H1 (cell line): ENCODE results near the gene TNFAIP8L3. TPM values are rescaled to one million over a fixed set of nuclear protein-coding genes. Genes with fewer than 3 reads are reported as not detected.

ENCODE experiments used
- CTCF ChIA-PET: fragments of 300-600 bp; sonication (Branson Sonifier 250); formaldehyde crosslinking; loops from one replicate; lab custom pipeline; 2021; ENCODE audit not compliant: partially characterized antibody; lab: Charles Lee
- POLR2A ChIA-PET: fragments of 300-600 bp; sonication (Branson Sonifier 250); formaldehyde crosslinking; loops from one replicate; lab custom pipeline; 2021; ENCODE audit warnings: inconsistent platforms; ENCODE audit not compliant: partially characterized antibody; lab: Charles Lee
- DNase-seq, 2 experiments: peaks; one replicate each; pipeline versions ENCODE4 v3.0.0 to v3.0.0-alpha.2; 2010 to 2022; ENCODE audit warnings: low spot score in 2 of 2, low read depth in 1 of 2, mixed read lengths in 1 of 2
- FAIRE-seq: peaks from 2 replicates; lab custom pipeline; 2011; peaks lifted over from hg19 to GRCh38; lab: Jason Lieb, UNC
- H2AFZ ChIP-seq: 2 replicates; pipeline ENCODE4 v1.8.1; 2012; ENCODE audit warnings: low read length, inconsistent platforms
- H2AK5ac ChIP-seq: 2 replicates; pipeline ENCODE4 v1.6.1; 2013; ENCODE audit warnings: low read depth, low read length
- H2BK120ac ChIP-seq: replicated peaks from 2 replicates; pipeline ENCODE3; 2013; ENCODE audit warnings: low read depth, low read length, inconsistent platforms
- H2BK12ac ChIP-seq: 2 replicates; pipeline ENCODE4 v1.6.1; 2013; ENCODE audit warnings: low read depth, low read length
- H2BK15ac ChIP-seq: 2 replicates; pipeline ENCODE4 v1.6.1; 2013; ENCODE audit warnings: low read length
- H2BK20ac ChIP-seq: 2 replicates; pipeline ENCODE4 v1.6.1; 2013; ENCODE audit warnings: low read length
- H2BK5ac ChIP-seq: 2 replicates; pipeline ENCODE4 v1.6.1; 2013; ENCODE audit warnings: low read depth, low read length
- H3K14ac ChIP-seq: 2 replicates; pipeline ENCODE4 v1.6.1; 2013; ENCODE audit warnings: inconsistent platforms; ENCODE audit not compliant: insufficient read length
- H3K18ac ChIP-seq: 2 replicates; pipeline ENCODE4 v1.6.1; 2013; ENCODE audit warnings: low read length; ENCODE audit errors: extremely low read depth
- H3K23ac ChIP-seq: 2 replicates; pipeline ENCODE4 v1.6.1; 2013; ENCODE audit warnings: inconsistent platforms; ENCODE audit not compliant: insufficient read length
- H3K23me2 ChIP-seq: 2 replicates; pipeline ENCODE4 v1.6.1; 2013; ENCODE audit warnings: low read depth, low read length
- H3K27ac ChIP-seq: 2 replicates; pipeline ENCODE4 v1.6.1; 2011; ENCODE audit warnings: low read depth, low read length, inconsistent platforms
- H3K27me3 ChIP-seq, 4 experiments: replicated peaks in 1 of 4; 1 replicate in 1 of 4; 2 replicates in 3 of 4; pipeline versions ENCODE4 v1.6.1 to v1.8.1; 2011 to 2013; ENCODE audit warnings: low read length in 3 of 4, mild to moderate bottlenecking in 3 of 4, inconsistent platforms in 2 of 4, mixed read lengths in 2 of 4, moderate library complexity in 1 of 4; ENCODE audit not compliant: control insufficient read depth in 3 of 4, insufficient read depth in 3 of 4; ENCODE audit errors: extremely low read depth in 1 of 4
- H3K36me3 ChIP-seq, 4 experiments: 2 replicates each; pipeline versions ENCODE4 v1.6.1 to v1.8.1; 2011 to 2013; ENCODE audit warnings: mild to moderate bottlenecking in 4 of 4, low read length in 3 of 4, moderate library complexity in 2 of 4, control low read depth in 1 of 4, inconsistent platforms in 1 of 4; ENCODE audit not compliant: insufficient read depth in 4 of 4, control insufficient read depth in 2 of 4
- H3K4ac ChIP-seq: replicated peaks from 2 replicates; pipeline ENCODE3; 2013; ENCODE audit warnings: low read length, low read depth, mixed read lengths, inconsistent platforms; ENCODE audit not compliant: insufficient read length
- H3K4me1 ChIP-seq, 4 experiments: replicated peaks in 1 of 4; 1 replicate in 1 of 4; 2 replicates in 3 of 4; pipeline versions ENCODE4 v1.6.1 to v1.8.1; 2011 to 2013; ENCODE audit warnings: low read length in 3 of 4, inconsistent platforms in 2 of 4, mixed read lengths in 1 of 4; ENCODE audit not compliant: insufficient read depth in 4 of 4, control insufficient read depth in 3 of 4
- H3K4me2 ChIP-seq, 2 experiments: 2 replicates each; pipeline versions ENCODE4 v1.6.1 to v1.8.1; 2011 to 2013; ENCODE audit warnings: low read depth in 2 of 2, low read length in 2 of 2, control low read depth in 1 of 2, inconsistent platforms in 1 of 2, mild to moderate bottlenecking in 1 of 2; ENCODE audit not compliant: insufficient read depth in 1 of 2
- H3K4me3 ChIP-seq, 4 experiments: fragments of 200-600, 300-600 bp in 1 of 4; sonication (generic), shearing (Covaris generic), sonication (Bioruptor Twin) in 1 of 4; 2 replicates each; pipeline versions ENCODE4 v1.5.1 to v1.8.1; 2011 to 2016; ENCODE audit warnings: low read length in 4 of 4, low read depth in 3 of 4, control low read depth in 2 of 4, inconsistent platforms in 2 of 4, mild to moderate bottlenecking in 2 of 4, mixed read lengths in 1 of 4, moderate library complexity in 1 of 4; ENCODE audit not compliant: insufficient read depth in 2 of 4; ENCODE audit errors: extremely low read depth in 1 of 4
- H3K56ac ChIP-seq: replicated peaks from 2 replicates; pipeline ENCODE3; 2013; ENCODE audit warnings: low read depth, mild to moderate bottlenecking, mixed read lengths, low read length, inconsistent platforms; ENCODE audit not compliant: insufficient read length
- H3K79me1 ChIP-seq: 2 replicates; pipeline ENCODE4 v1.6.1; 2013; ENCODE audit warnings: low read depth, low read length, control low read depth
- H3K79me2 ChIP-seq, 2 experiments: 2 replicates each; pipeline versions ENCODE4 v1.6.1 to v1.8.1; 2012 to 2013; ENCODE audit warnings: low read length in 2 of 2, mild to moderate bottlenecking in 2 of 2, inconsistent platforms in 1 of 2; ENCODE audit not compliant: insufficient read depth in 2 of 2, control insufficient read depth in 1 of 2
- H3K9ac ChIP-seq, 4 experiments: replicated peaks in 1 of 4; 1 replicate in 1 of 4; 2 replicates in 3 of 4; pipeline versions ENCODE4 v1.6.1 to v1.8.1; 2011 to 2013; ENCODE audit warnings: low read depth in 3 of 4, low read length in 3 of 4, control low read depth in 2 of 4, mild to moderate bottlenecking in 2 of 4, moderate library complexity in 2 of 4, inconsistent platforms in 1 of 4; ENCODE audit errors: extremely low read depth in 1 of 4
- H3K9me3 ChIP-seq, 2 experiments: 2 replicates each; pipeline versions ENCODE4 v1.6.1 to v1.8.1; 2012 to 2013; ENCODE audit warnings: mild to moderate bottlenecking in 2 of 2, moderate library complexity in 2 of 2, control low read depth in 1 of 2, inconsistent platforms in 1 of 2, low read depth in 1 of 2, low read length in 1 of 2, mixed read lengths in 1 of 2; ENCODE audit not compliant: insufficient read depth in 2 of 2
- H4K20me1 ChIP-seq, 2 experiments: replicated peaks in 1 of 2; 2 replicates each; pipeline versions ENCODE3 to v1.8.1; 2011 to 2013; ENCODE audit warnings: inconsistent platforms in 2 of 2, low read length in 2 of 2, mild to moderate bottlenecking in 1 of 2; ENCODE audit not compliant: insufficient read depth in 2 of 2, control insufficient read depth in 1 of 2
- H4K5ac ChIP-seq: 2 replicates; pipeline ENCODE4 v1.6.1; 2013; ENCODE audit warnings: low read length, low read depth, mixed read lengths, inconsistent platforms; ENCODE audit not compliant: insufficient read length
- H4K8ac ChIP-seq: 2 replicates; pipeline ENCODE4 v1.8.0; 2013; ENCODE audit warnings: mild to moderate bottlenecking, moderate library complexity, low read length, inconsistent platforms; ENCODE audit not compliant: insufficient read depth; ENCODE audit errors: extremely low read depth
- H4K91ac ChIP-seq: replicated peaks from 2 replicates; pipeline ENCODE3; 2013; ENCODE audit warnings: low read length, mixed read lengths, inconsistent platforms; ENCODE audit not compliant: insufficient read length
- CEBPB ChIP-seq: IDR thresholded peaks from 2 replicates; pipeline ENCODE4 v1.6.1; 2012; ENCODE audit warnings: low read depth, low read length
- MAFK ChIP-seq: IDR thresholded peaks from 2 replicates; pipeline ENCODE4 v1.6.1; 2012; ENCODE audit warnings: low read depth, mild to moderate bottlenecking, improper control_type of control experiment, low read length
- MAX ChIP-seq: IDR thresholded peaks from 2 replicates; pipeline ENCODE4 v1.6.1; 2012; ENCODE audit warnings: inconsistent platforms
- POU5F1 ChIP-seq: IDR thresholded peaks from 2 replicates; pipeline ENCODE4 v1.6.1; 2011; ENCODE audit warnings: low read depth, mild to moderate bottlenecking, low read length, moderate library complexity
- RFX5 ChIP-seq: IDR thresholded peaks from 2 replicates; pipeline ENCODE4 v1.6.1; 2011; ENCODE audit warnings: low read depth, low read length, improper control_type of control experiment, borderline replicate concordance
- TAF1 ChIP-seq: IDR thresholded peaks from 2 replicates; pipeline ENCODE4 v1.6.1; 2011; ENCODE audit warnings: mild to moderate bottlenecking, low read depth, low read length
- TEAD4 ChIP-seq: IDR thresholded peaks from 2 replicates; pipeline ENCODE4 v1.6.1; 2012; ENCODE audit warnings: low read depth, low read length, inconsistent platforms, mixed read lengths
- WGBS, 2 experiments: shearing (Covaris generic) in 1 of 2; methylation state at CpG; one replicate each; pipeline versions ENCODE4 v1.1.6 to v1.1.7; 2013 to 2015; ENCODE audit warnings: low lambda C conversion rate in 2 of 2, mixed read lengths in 2 of 2, inconsistent platforms in 1 of 2, low coverage in 1 of 2, missing lambda C conversion rate in 1 of 2; ENCODE audit not compliant: insufficient replicate concordance in 2 of 2, insufficient coverage in 1 of 2, insufficient read length in 1 of 2; ENCODE audit errors: extremely low coverage in 1 of 2, missing lambda C conversion rate in 1 of 2; 5-methylcytosine and 5-hydroxymethylcytosine counted together
- polyA plus RNA-seq, 7 experiments: library from polyadenylated mRNA; depleted of rRNA in 3 of 7; stranded (reverse) in 5 of 7; unstranded in 2 of 7; fragments of >200 nt in 5 of 7; fragments of 200-250 nt in 2 of 7; gene quantifications; 1 replicate in 5 of 7; 2 replicates in 1 of 7; 4 replicates in 1 of 7; pipeline versions ENCODE4 v1.2.1 to v1.2.3, GENCODE V29; 2011 to 2013; ENCODE audit warnings: missing spikeins in 2 of 7, mixed read lengths in 2 of 7
- total RNA-seq: library from RNA; stranded (reverse); fragmentation: NEBNext Ultra II Directional; extraction: Animal tissue kit (Norgen Biotek cat#: 25700); gene quantifications from 2 replicates; pipeline ENCODE4 v1.2.1, GENCODE V29; 2021

TNFAIP8L3 gene
- total and polyA plus RNA-seq, 2 of the 8 experiments (the other 6 are each of a cell fraction or from before 2014, with no cell fraction given): 0.23 to 0.67 TPM

- H2AFZ ChIP-seq: no peak overlapping the region
- H3K18ac ChIP-seq: no peak overlapping the region
- POLR2A ChIA-PET: no interaction called here
- no peak overlapping the region for H2BK20ac ChIP-seq
- H4K8ac ChIP-seq: no peak overlapping the region
- no peak overlapping the region for H2BK120ac ChIP-seq
- H2AK5ac ChIP-seq: no peak overlapping the region
- H3K4me2 ChIP-seq: no peak overlapping the region
- no peaks in the 10 kb centered on the region for H3K9me3 ChIP-seq
- H3K79me1 ChIP-seq: no peaks in the 10 kb centered on the region
- H3K27me3 ChIP-seq: no peaks in the 10 kb centered on the region
- TF ChIP-seq MAFK (no peak), CEBPB (no peak), TEAD4 (no peak), MAX (no peak), RFX5 (no peak), TAF1 (no peak), POU5F1 (no peak)
- CTCF ChIA-PET: interaction anchor here (0.6 kb wide), 1 partner anchor 97 kb away, joined by 4 read pairs; no protein-coding TSS in a partner anchor
- no peak overlapping the region for H2BK12ac ChIP-seq
- H3K4me3 ChIP-seq: no peak overlapping the region
- no peak overlapping the region for H2BK5ac ChIP-seq
- H4K91ac ChIP-seq: no peak overlapping the region
- no peak for DNase-seq
- no peak overlapping the region for H3K27ac ChIP-seq
- H4K20me1 ChIP-seq: no peaks in the 10 kb centered on the region
- no peaks in the 10 kb centered on the region for H3K4me1 ChIP-seq
- H3K14ac ChIP-seq: no peak overlapping the region
- no peak overlapping the region for H3K4ac ChIP-seq
- no peaks in the 10 kb centered on the region for H3K36me3 ChIP-seq
- H4K5ac ChIP-seq: no peak overlapping the region
- no peak overlapping the region for H3K23ac ChIP-seq
- no peaks in the 10 kb centered on the region for H3K23me2 ChIP-seq
- H3K56ac ChIP-seq: no peak overlapping the region
- FAIRE-seq: no peak
- H3K79me2 ChIP-seq: no peaks in the 10 kb centered on the region
- H2BK15ac ChIP-seq: no peak overlapping the region
- no peak overlapping the region for H3K9ac ChIP-seq
- 84% methylated on average over 1 of the region's 1 CpG; no CpG with 5 or more reads in 1 of the 2 experiments for WGBS, 2 experiments
Measured at GRCh38 chr15:51016615-51017014, 78.1 kb downstream of the TNFAIP8L3 start.
